Measurements from ENCODE around the gene PRR36. TPM values are rescaled to one million over a fixed set of nuclear protein-coding genes. Genes with fewer than 3 reads are reported as not detected.
"Not testable (repeated sequence)": the region's sequence is repeated elsewhere in the genome, so short reads cannot be mapped to it uniquely, and the experiment has no call there.

Gene PRR36
- total RNA-seq, 2 donors from 2014 or later = 0.37 to 0.63 TPM

DNA sequence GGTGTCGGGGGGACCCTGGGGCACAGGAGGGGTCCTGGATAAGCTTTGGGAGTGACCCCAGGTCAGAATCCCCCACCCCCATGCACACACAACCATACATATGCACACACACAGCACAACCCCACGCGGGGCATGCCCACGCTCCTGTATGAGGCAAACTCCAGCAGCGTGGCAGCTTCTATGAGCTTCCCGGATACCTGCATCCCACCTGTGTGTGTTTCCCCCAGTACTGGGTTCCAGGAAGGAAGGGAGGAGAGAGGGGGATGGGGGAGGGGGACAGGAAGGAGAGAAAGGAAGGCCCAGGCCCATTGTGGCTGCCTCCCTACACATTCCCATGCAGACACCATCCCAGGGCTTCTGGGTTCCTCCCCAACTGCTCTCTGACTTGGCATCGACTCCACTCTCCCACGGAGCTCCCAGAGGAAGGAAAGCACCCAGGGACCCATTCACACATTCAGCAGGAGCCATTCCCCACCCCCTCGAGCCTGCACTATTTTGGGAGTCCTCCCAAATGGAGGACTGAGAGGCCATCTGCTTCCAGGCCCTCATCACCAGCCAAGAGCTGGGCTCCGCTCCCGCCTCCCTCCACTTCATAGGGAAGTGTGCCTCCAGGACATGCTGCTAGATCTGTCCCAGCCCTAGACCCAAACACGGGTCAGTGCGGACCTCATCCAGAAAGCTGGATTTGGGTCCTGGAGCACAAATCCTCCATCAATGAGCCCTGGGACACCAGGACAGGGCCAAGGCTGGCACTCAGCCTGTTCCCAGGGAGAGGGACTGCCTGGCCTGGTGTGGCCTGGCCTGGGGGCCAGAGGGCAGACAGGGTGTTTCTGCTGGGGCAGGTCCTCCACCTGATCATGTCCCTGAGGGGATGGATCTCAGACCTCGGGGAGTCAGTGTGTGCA lies 13.2 kb downstream of the PRR36 start:
- Mint-ChIP-seq H3K4me3 (peak overlapping the region; percentile 69), H3K27me3 (peaks cover 10% of the 10 kb centered on the region), H3K4me1 (peaks cover 9% of the 10 kb centered on the region)

DNA sequence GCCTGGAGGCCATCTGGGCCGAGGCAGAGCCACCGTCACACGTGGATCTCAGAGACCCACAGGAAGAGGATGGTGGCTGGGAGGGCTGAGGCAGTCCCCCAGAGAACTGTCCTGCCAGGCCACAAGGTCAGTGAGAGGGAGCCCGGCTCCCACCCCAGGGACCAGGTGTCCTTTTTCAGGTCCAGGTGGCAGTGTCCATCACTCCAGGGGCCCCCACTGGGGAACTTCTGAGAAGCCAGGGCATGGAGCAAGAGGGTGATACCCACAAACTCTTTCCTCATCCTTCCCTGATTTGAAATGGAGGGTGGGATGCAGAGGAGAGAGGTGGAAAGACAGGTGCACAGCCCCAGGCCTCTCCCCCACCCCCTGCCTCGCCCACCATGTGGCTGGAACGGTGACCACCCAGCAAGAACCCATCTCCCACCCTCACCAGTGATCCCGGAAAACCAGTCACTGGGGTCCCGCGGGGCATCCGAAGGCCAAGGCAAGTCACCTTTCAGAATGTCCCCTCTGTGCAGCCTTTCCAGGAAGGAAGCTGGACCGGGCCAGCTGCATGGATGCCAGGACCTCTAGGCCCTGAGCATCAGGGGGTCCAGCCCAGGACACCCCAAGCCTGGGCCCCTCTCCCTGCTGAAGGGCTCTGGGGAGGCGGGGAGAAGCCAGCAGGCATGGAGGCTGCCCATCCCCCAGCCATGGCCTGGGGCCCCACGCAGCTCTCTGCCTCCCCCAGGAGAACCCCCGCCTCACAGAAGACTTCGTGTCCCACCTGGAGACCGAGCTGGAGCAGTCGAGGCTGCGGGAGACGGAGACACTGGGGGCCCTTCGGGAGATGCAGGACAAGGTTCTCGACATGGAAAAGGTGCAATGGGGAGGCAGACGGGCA lies 14.1 kb downstream of the PRR36 start:
- H3K9me3 ChIP-seq (ENCODE audit: control insufficient read depth, low read length, poor library complexity, severe bottlenecking) = no peaks in the 10 kb centered on the region
- no peak overlapping the region for H3K27ac Mint-ChIP-seq
- no peaks in the 10 kb centered on the region for H3K36me3 Mint-ChIP-seq (ENCODE audit: low read depth)
- H3K4me3 Mint-ChIP-seq = no peak overlapping the region
- peaks cover 8% of the 10 kb centered on the region for H3K27me3 Mint-ChIP-seq
- DNase-seq (no peak), ATAC-seq (no peak)
- H3K4me1 Mint-ChIP-seq = peaks cover 4% of the 10 kb centered on the region

More for the DNA sequence above, 13.2 kb downstream of the PRR36 start:
- ATAC-seq (no peak), DNase-seq (no peak)
- no peaks in the 10 kb centered on the region for H3K9me3 ChIP-seq (ENCODE audit: control insufficient read depth, low read length, poor library complexity, severe bottlenecking)
- H3K36me3 Mint-ChIP-seq (ENCODE audit: low read depth) = no peaks in the 10 kb centered on the region
- H3K27ac Mint-ChIP-seq = no peak overlapping the region

DNA sequence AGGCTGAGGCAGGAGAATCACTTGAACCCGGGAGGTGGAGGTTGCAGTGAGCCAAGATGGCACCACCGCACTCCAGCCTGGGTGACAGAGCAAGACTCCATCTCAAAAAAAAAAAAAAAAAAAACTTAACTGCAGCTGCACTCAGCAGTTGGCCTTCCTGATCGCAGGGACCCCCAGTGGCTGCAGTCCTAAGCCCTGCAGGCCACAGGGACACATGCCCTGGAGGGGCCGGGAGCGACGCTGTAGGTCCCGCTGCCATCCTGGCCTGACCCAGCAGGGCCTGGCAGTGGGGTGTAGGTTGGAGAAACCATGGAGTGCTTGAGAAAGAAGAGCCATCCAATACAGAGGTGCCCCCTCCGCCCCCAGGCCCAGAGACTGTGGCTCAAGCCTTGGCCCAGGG lies 15.1 kb downstream of the PRR36 start:
- H3K36me3 Mint-ChIP-seq (ENCODE audit: low read depth); H3K4me1 Mint-ChIP-seq: not testable (repeated sequence)

DNA sequence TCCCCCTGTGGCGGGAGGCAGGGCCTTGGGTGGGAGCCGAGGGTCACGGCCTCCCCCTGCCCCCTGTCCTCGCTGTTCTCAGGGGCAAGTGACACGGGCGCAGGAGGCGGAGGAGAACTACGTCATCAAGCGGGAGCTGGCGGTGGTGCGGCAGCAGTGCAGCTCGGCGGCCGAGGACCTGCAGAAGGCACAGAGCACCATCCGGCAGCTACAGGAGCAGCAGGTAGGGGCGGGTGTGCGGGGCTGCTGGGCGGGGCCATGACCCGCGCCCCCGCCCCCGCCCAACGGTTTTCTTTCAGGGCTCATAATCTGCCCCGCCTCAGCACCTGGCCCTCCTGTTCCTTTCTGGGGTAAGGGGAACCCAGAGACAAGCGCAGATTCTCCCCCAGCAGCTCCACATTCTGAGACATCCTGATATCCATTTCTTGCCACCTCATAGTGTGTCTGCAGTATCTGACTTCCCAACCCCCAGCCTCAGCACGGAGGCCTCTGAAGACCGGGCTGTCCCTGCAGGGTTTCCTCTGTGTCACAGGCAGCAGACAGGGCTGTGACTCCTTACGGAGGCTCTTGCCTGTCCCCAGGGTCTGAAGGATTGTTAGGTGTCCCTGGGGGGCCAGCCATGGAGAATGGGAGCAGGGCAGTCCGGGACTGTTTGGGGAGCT lies 15.9 kb downstream of the PRR36 start:
- H3K9me3 ChIP-seq (ENCODE audit: control insufficient read depth, low read length, poor library complexity, severe bottlenecking) = no peaks in the 10 kb centered on the region
- DNase-seq (no peak), ATAC-seq (peak; percentile 31)
- H3K4me1 Mint-ChIP-seq = peaks cover 3% of the 10 kb centered on the region
- H3K36me3 Mint-ChIP-seq (ENCODE audit: low read depth) = no peaks in the 10 kb centered on the region
- peaks cover 4% of the 10 kb centered on the region for H3K27me3 Mint-ChIP-seq
- no peak overlapping the region for H3K4me3 Mint-ChIP-seq
- H3K27ac Mint-ChIP-seq = no peak overlapping the region

More for the DNA sequence above, 15.1 kb downstream of the PRR36 start:
- not testable (repeated sequence) for H3K9me3 ChIP-seq (ENCODE audit: control insufficient read depth, low read length, poor library complexity, severe bottlenecking); H3K27me3 Mint-ChIP-seq; DNase-seq; H3K4me3 Mint-ChIP-seq; ATAC-seq; H3K27ac Mint-ChIP-seq

DNA sequence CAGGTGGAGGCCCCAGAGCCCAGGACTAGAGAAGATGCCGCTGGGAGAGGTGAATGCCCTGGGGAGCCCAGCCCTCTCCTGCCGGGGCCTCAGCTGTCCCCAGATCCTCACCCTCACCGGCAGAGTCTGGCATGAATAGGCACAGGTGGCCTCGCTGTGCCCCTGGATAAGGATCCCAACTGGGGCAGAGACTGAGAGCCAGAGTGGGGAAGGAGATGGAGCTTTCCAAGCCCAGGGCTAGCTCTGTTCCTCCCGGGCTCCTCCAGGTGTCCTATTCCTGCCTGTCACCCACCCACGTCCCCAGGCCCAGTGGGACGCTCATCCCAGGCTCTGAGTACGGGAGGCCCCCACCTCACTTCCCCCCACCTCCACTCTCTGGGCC lies 16.5 kb downstream of the PRR36 start:
- peaks cover 8% of the 10 kb centered on the region for H3K4me1 Mint-ChIP-seq
- peaks cover 8% of the 10 kb centered on the region for H3K27me3 Mint-ChIP-seq
- no peak for DNase-seq
- no peak overlapping the region for H3K27ac Mint-ChIP-seq
- H3K36me3 Mint-ChIP-seq (ENCODE audit: low read depth) = no peaks in the 10 kb centered on the region
- H3K9me3 ChIP-seq (ENCODE audit: control insufficient read depth, low read length, poor library complexity, severe bottlenecking) = no peaks in the 10 kb centered on the region
- no peak for ATAC-seq
- H3K4me3 Mint-ChIP-seq = no peak overlapping the region

DNA sequence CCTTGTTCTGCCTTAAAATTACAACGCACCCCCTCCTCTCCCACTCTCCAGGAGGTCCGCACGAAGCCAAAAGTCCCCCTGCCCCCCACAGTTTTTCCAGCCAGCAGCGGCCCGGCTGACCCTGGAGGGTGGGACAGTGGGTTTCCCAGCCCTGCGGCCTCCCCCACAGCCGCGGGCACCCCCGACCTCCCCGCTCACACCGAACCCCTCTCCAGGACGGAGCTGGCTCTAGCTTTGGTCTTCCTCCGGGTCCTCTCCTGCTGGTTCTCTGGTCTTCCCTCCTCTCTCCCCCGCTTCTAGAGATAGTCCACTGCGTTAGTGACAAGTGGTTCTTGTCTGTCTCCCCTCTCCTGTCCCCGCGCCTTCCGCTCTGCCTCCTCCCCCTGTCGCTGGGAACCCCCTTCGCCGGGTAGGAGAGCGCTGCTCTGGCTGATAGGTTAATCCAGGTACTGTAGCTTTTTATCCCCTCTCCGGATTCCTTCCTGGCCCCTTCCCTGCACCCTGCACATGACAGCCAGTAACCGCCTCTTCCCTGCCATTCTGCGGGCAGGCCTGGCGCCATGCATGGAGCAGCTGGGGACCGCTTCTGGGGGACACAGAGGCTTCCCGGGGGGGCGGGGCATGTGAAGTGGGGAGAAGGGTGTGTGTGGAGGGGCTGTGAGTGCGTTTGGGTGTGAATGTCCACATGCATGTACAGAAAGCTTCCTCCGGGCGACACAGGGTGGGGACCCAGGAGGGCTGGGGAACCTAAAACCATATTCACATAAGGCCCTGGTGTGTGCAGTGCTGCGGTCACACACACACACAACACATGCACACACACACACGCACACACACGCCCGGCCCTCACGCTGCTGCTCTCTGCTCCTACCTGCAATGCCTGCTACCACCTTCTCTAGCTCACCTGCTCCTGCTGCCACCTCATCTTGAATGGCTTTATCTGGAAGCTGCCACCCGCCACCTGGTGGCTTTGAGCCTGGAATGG lies 17.2 kb downstream of the PRR36 start:
- H3K4me3 Mint-ChIP-seq = no peak overlapping the region
- no peak overlapping the region for H3K27ac Mint-ChIP-seq
- no peak for DNase-seq
- no peaks in the 10 kb centered on the region for H3K9me3 ChIP-seq (ENCODE audit: control insufficient read depth, low read length, poor library complexity, severe bottlenecking)
- no peak for ATAC-seq
- peaks cover 10% of the 10 kb centered on the region for H3K27me3 Mint-ChIP-seq
- H3K4me1 Mint-ChIP-seq = peaks cover 8% of the 10 kb centered on the region
- no peaks in the 10 kb centered on the region for H3K36me3 Mint-ChIP-seq (ENCODE audit: low read depth)

DNA sequence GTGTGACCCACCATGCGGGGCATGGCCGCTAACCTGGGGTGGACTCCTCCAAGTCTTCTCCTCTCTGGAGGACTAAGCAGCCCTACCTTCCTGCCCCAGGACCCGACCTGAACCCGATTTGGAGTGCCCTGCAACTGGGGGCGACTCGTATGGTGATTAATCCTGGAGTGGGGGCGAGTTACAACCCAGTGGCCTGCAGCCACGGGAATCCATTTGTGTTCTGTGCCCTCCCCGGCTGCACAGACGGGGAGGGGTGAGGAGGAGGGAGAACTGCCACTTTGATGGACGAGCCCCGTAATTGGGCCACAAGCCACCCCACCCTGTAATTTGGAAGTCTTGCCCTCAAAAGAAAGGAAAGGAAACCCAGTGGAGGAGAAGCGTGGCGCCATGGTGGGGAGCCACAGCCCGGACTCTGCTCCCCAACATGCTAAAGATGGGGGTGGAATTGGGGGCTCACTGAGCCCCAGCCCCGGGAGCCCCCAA lies 18.0 kb downstream of the PRR36 start:
- ATAC-seq = no peak
- DNase-seq = no peak
- H3K4me3 Mint-ChIP-seq = no peak overlapping the region

DNA sequence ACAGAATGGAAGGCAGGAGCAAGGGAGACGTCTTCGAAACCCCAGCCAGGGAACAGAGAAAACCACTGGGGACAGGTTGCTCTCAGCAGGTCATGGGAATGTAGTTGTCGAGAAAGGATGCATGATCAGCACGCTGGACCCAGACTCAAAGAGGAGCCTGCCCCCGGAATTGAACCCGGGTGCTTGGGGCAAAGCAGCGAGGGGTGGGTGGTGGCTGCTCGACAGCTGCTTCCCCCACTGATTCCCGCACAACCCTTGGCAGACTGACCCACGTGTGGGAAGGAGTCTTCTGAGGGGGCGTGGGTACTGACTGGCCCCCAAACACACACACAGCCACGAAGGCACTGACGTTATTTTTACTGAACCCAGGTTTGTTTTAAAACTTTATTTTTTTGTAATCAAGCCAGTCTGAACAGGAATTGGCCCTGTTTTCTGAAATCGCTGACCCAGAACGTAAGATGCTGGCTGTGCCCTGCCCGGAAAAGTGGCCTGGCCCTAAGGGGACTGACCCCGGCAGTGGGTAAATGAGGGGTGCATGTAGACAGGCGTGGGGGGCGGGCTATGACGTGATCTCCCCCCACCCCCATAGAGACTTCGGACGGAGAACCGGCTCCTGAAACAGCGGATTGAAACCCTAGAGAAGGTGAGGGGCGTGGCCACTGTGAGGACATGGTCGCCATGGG lies 18.6 kb downstream of the PRR36 start:
- Mint-ChIP-seq H3K4me1 (peaks cover 8% of the 10 kb centered on the region), H3K4me3 (no peak overlapping the region), H3K27me3 (peaks cover 10% of the 10 kb centered on the region), H3K36me3 (ENCODE audit: low read depth) (no peaks in the 10 kb centered on the region), H3K27ac (no peak overlapping the region)
- no peaks in the 10 kb centered on the region for H3K9me3 ChIP-seq (ENCODE audit: control insufficient read depth, low read length, poor library complexity, severe bottlenecking)
- DNase-seq (no peak), ATAC-seq (no peak)

More for the DNA sequence above, 18.0 kb downstream of the PRR36 start:
- H3K9me3 ChIP-seq (ENCODE audit: control insufficient read depth, low read length, poor library complexity, severe bottlenecking) = no peaks in the 10 kb centered on the region
- Mint-ChIP-seq H3K4me1 (peaks cover 8% of the 10 kb centered on the region), H3K36me3 (ENCODE audit: low read depth) (no peaks in the 10 kb centered on the region), H3K27ac (no peak overlapping the region), H3K27me3 (peaks cover 10% of the 10 kb centered on the region)

DNA sequence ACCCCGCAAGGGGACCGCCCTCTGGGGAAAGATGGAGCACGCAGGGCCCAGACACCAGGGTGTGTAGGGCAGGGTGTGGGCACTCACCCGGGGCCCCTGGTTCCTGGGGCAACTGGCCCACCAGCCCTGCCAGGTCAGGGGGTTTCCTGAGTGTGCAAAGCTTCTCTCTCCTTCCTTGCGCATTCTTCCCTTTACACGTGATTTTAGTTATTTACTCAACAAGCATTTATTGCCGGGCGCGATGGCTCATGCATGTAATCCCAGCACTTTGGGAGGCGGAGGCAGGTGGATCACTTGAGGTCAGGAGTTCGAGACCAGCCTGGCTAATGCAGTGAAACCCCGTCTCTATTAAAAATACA lies 20.4 kb downstream of the PRR36 start:
- H3K4me1 Mint-ChIP-seq = peaks cover 8% of the 10 kb centered on the region
- H3K36me3 Mint-ChIP-seq (ENCODE audit: low read depth) = no peaks in the 10 kb centered on the region
- H3K9me3 ChIP-seq (ENCODE audit: control insufficient read depth, low read length, poor library complexity, severe bottlenecking) = no peaks in the 10 kb centered on the region
- no peak overlapping the region for H3K4me3 Mint-ChIP-seq
- no peak for DNase-seq
- ATAC-seq = no peak
- peaks cover 10% of the 10 kb centered on the region for H3K27me3 Mint-ChIP-seq
- H3K27ac Mint-ChIP-seq = no peak overlapping the region

DNA sequence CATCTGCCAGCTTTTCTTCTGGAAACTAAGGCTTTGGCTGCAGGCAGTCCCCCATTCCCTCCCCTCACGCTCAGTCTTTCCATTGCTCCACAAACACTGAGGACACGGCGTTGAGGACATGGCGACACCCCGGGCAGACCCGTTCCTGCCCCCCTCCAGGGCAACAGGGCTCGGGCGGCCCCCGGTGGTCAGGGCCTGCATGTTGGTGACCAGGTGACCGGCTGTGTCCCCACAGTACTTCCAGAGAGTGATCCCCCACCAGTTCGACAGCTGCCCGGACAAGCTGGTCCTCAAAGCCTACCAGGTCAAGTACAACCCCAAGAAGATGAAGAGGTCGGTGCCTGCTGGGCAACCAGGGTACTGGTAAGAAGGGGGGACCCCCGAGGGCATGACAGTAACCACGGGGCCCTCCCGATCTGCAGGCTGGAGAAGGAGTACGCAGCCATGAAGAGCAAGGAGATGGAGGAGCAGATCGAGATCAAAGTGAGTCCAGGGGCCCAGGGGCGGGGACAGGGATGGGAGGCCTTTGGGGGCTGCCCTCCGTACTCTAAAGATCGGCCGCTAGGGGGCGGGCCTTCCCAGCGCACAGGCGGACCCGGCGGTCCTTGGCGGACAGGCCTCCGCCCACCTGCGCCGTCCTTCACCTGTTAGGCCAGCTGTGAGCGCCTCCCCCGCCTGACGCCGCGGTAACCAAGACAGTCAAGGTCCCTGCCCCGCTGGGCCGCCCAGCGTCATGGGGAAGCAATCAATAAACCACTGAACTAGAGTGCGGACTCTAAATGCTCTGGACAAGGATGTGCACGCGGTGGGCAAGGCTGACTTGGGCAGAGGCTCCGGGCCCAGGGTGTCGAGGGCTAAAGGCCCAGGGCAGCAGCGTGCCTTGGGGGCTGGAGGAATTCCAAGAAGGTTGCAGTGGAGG lies 21.1 kb downstream of the PRR36 start:
- ATAC-seq (peak; percentile 80), DNase-seq (peak; percentile 52 to 59 (median 55))
- Mint-ChIP-seq H3K4me1 (peaks cover 8% of the 10 kb centered on the region), H3K27me3 (peaks cover 10% of the 10 kb centered on the region), H3K27ac (no peak overlapping the region), H3K36me3 (ENCODE audit: low read depth) (no peaks in the 10 kb centered on the region), H3K4me3 (peak overlapping the region; percentile 28)
- no peaks in the 10 kb centered on the region for H3K9me3 ChIP-seq (ENCODE audit: control insufficient read depth, low read length, poor library complexity, severe bottlenecking)
